Dedifferentiated amniotic fluid mesenchymal stem cell (primary cell): ENCODE results near the gene AHSA1.
A peak's percentile ranks its signal among the peaks of the same experiment; 100 is the strongest.
"Not testable (repeated sequence)": the region's sequence is repeated elsewhere in the genome, so short reads cannot be mapped to it uniquely, and the experiment has no call there.

Source experiments
- DNase-seq: peaks from one replicate; pipeline ENCODE4 v3.0.0-alpha.2; 2016; ENCODE audit errors: extremely low spot score

AHSA1 gene

GRCh38 chr14:77457522-77458248, at the start of gene AHSA1, which contains the start of gene VIPAS39:
TSS of gene AHSA1 (plus strand) at chr14:77458093. CDS start at chr14:77458190, 97 bp downstream.
TSS of gene VIPAS39 (minus strand) at chr14:77457601. CDS start at chr14:77454102, 3,499 bp downstream.
- DNase-seq, result peak; percentile 99

- DNase-seq, result no peak
Measured at GRCh38 chr14:77409131-77409533, 48.8 kb upstream of the AHSA1 start.

- DNase-seq, result not testable (repeated sequence)
Measured at GRCh38 chr14:77415403-77416030, 42.4 kb upstream of the AHSA1 start.

GRCh38 chr14:77416098-77416497, 41.8 kb upstream of the AHSA1 start:
- DNase-seq, result not testable (repeated sequence)

GRCh38 chr14:77416836-77417235, 41.1 kb upstream of the AHSA1 start:
- DNase-seq, result no peak

GRCh38 chr14:77421201-77421600, 36.7 kb upstream of the AHSA1 start:
- DNase-seq, result no peak

- DNase-seq, result no peak
Measured at GRCh38 chr14:77423423-77423822, 34.5 kb upstream of the AHSA1 start, which contains the start of gene NOXRED1. TSS of gene NOXRED1 (minus strand) at chr14:77423523. CDS start at chr14:77422889, 634 bp downstream.

GRCh38 chr14:77424862-77425261, 33.0 kb upstream of the AHSA1 start:
- DNase-seq, result no peak

- DNase-seq, result no peak
Measured at GRCh38 chr14:77426396-77426795, 31.5 kb upstream of the AHSA1 start.

GRCh38 chr14:77436042-77436441, 21.9 kb upstream of the AHSA1 start:
- DNase-seq, result no peak

- no peak for DNase-seq
Measured at GRCh38 chr14:77438596-77438995, 19.3 kb upstream of the AHSA1 start.

- no peak for DNase-seq
Measured at GRCh38 chr14:77439861-77440260, 18.0 kb upstream of the AHSA1 start.

GRCh38 chr14:77442196-77442595, 15.7 kb upstream of the AHSA1 start:
- no peak for DNase-seq

GRCh38 chr14:77455966-77456640, 1.8 kb upstream of the AHSA1 start:
- DNase-seq, result no peak

GRCh38 chr14:77457115-77457521, 775 bp upstream of the AHSA1 start:
- DNase-seq, result no peak

GRCh38 chr14:77458249-77458950, 507 bp downstream of the AHSA1 start:
- DNase-seq, result no peak

- DNase-seq, result peak; percentile 85
Measured at GRCh38 chr14:77459072-77459723, 1.3 kb downstream of the AHSA1 start.

- DNase-seq, result no peak
Measured at GRCh38 chr14:77467801-77468200, 9.9 kb downstream of the AHSA1 start.

GRCh38 chr14:77469067-77469505, 11.2 kb downstream of the AHSA1 start:
- DNase-seq, result no peak

- DNase-seq, result no peak
Measured at GRCh38 chr14:77469539-77469938, 11.6 kb downstream of the AHSA1 start.

- DNase-seq, result no peak
Measured at GRCh38 chr14:77470224-77470870, 12.5 kb downstream of the AHSA1 start.
